ENCODE results near the gene ATAD3C.

Gene ATAD3C

DNA sequence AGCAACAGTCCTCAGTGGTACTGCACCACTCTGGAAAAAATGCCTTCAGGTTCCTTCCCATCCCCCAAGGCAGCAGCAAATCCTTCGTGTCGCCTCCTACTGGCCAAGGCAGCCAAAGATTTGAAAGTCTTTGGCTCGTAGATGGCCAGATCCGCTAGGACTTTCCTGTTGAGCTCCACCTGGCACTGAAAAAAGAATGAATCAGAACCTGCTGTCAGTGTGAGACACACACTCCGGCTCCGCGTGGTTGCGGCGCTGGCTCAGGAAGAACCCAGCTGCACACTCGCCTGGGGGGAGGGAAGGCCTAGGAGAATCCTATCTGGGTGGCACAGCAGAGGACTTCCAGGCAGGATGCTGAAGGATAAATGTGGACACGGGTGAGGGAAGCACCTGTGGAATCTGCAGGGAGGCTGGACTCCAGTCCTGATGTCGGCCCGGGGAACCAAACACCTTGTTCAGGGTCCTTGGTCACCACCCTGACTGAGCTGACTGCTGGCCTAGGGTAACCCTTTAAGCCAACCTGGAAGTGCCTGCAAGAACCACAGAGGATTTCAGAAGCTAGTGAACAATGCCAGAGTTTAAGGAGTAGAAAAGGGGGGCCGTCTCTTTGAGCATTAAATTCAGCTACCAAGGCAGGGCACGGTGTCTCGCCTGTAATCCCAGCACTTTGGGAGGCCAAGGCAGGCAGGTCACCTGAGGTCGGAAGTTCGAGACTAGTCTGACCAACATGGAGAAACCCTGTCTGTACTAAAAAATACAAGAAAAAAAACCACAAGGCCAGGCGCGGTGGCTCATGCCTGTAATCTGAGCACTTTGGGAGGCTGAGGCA lies 47.2 kb upstream of the ATAD3C start (continued):
- TF ChIP-seq, protein P1, sequence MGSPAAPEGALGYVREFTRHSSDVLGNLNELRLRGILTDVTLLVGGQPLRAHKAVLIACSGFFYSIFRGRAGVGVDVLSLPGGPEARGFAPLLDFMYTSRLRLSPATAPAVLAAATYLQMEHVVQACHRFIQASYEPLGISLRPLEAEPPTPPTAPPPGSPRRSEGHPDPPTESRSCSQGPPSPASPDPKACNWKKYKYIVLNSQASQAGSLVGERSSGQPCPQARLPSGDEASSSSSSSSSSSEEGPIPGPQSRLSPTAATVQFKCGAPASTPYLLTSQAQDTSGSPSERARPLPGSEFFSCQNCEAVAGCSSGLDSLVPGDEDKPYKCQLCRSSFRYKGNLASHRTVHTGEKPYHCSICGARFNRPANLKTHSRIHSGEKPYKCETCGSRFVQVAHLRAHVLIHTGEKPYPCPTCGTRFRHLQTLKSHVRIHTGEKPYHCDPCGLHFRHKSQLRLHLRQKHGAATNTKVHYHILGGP (tag by site-specific recombination; IDR thresholded peaks at IDR 0.05): no peak
- TF ChIP-seq REPIN1 (tag by site-specific recombination; IDR thresholded peaks at IDR 0.05; ENCODE audit: low read depth) (no peak), YY1 (tag by site-specific recombination; IDR thresholded peaks at IDR 0.05) (no peak), ZNF114 (tag by site-specific recombination; IDR thresholded peaks at IDR 0.05) (no peak), ZNF132 (tag by site-specific recombination; IDR thresholded peaks at IDR 0.05; ENCODE audit: borderline replicate concordance) (no peak), ZNF664 (tag by site-specific recombination; IDR thresholded peaks at IDR 0.05) (no peak), ZNF623 (tag by site-specific recombination; IDR thresholded peaks at IDR 0.05) (no peak), ZNF48 (tag by site-specific recombination; IDR thresholded peaks at IDR 0.05) (no peak), ZNF514 (tag by site-specific recombination; IDR thresholded peaks at IDR 0.05) (no peak), ZEB2 (tag by site-specific recombination; IDR thresholded peaks at IDR 0.05) (peak; percentile 37; the same call in 1 of the 2 replicates), ZNF184 (tag by site-specific recombination; IDR thresholded peaks at IDR 0.05) (0 out of 2 replicates have a peak, but pooled peaks have one; percentile 47), ZNF140 (tag by site-specific recombination; IDR thresholded peaks at IDR 0.05) (no peak), ZNF660 (tag by site-specific recombination; IDR thresholded peaks at IDR 0.05) (peak; percentile 27; the same call in 1 of the 2 replicates), ZNF600 (tag by site-specific recombination; IDR thresholded peaks at IDR 0.05) (peak; percentile 85; the same call in 1 of the 2 replicates), ZNF423 (tag by site-specific recombination; IDR thresholded peaks at IDR 0.05) (no peak), RBAK (tag by site-specific recombination; IDR thresholded peaks at IDR 0.05) (no peak), ZBTB20 (tag by site-specific recombination; IDR thresholded peaks at IDR 0.05) (no peak), ZNF211 (tag by site-specific recombination; IDR thresholded peaks at IDR 0.05; ENCODE audit: low read depth) (no peak), ZNF354C (tag by site-specific recombination; IDR thresholded peaks at IDR 0.05; ENCODE audit: borderline replicate concordance, low read depth) (no peak), ZNF777 (tag by site-specific recombination; IDR thresholded peaks at IDR 0.05; ENCODE audit: borderline replicate concordance) (no peak), PRDM1 (tag by site-specific recombination; IDR thresholded peaks at IDR 0.05) (0 out of 2 replicates have a peak, but pooled peaks have one; percentile 54), GLIS2 (tag by site-specific recombination; IDR thresholded peaks at IDR 0.05) (no peak), ZNF157 (tag by site-specific recombination; IDR thresholded peaks at IDR 0.05) (no peak), ZSCAN16 (tag by site-specific recombination; IDR thresholded peaks at IDR 0.05) (peak; percentile 50; the same call in 1 of the 2 replicates)
- TF ChIP-seq, protein P2, sequence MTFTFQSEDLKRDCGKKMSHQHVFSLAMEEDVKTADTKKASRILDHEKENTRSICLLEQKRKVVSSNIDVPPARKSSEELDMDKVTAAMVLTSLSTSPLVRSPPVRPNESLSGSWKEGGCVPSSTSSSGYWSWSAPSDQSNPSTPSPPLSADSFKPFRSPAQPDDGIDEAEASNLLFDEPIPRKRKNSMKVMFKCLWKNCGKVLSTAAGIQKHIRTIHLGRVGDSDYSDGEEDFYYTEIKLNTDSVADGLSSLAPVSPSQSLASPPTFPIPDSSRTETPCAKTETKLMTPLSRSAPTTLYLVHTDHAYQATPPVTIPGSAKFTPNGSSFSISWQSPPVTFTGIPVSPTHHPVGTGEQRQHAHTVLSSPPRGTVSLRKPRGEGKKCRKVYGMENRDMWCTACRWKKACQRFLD (tag by site-specific recombination; IDR thresholded peaks at IDR 0.05): no peak
- TF ChIP-seq, protein P3, sequence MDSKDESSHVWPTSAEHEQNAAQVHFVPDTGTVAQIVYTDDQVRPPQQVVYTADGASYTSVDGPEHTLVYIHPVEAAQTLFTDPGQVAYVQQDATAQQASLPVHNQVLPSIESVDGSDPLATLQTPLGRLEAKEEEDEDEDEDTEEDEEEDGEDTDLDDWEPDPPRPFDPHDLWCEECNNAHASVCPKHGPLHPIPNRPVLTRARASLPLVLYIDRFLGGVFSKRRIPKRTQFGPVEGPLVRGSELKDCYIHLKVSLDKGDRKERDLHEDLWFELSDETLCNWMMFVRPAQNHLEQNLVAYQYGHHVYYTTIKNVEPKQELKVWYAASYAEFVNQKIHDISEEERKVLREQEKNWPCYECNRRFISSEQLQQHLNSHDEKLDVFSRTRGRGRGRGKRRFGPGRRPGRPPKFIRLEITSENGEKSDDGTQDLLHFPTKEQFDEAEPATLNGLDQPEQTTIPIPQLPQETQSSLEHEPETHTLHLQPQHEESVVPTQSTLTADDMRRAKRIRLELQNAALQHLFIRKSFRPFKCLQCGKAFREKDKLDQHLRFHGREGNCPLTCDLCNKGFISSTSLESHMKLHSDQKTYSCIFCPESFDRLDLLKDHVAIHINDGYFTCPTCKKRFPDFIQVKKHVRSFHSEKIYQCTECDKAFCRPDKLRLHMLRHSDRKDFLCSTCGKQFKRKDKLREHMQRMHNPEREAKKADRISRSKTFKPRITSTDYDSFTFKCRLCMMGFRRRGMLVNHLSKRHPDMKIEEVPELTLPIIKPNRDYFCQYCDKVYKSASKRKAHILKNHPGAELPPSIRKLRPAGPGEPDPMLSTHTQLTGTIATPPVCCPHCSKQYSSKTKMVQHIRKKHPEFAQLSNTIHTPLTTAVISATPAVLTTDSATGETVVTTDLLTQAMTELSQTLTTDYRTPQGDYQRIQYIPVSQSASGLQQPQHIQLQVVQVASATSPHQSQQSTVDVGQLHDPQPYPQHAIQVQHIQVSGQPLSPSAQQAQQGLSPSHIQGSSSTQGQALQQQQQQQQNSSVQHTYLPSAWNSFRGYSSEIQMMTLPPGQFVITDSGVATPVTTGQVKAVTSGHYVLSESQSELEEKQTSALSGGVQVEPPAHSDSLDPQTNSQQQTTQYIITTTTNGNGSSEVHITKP (tag by site-specific recombination; IDR thresholded peaks at IDR 0.05): peak; percentile 40; the same call in 1 of the 2 replicates
- TF ChIP-seq, protein P4, sequence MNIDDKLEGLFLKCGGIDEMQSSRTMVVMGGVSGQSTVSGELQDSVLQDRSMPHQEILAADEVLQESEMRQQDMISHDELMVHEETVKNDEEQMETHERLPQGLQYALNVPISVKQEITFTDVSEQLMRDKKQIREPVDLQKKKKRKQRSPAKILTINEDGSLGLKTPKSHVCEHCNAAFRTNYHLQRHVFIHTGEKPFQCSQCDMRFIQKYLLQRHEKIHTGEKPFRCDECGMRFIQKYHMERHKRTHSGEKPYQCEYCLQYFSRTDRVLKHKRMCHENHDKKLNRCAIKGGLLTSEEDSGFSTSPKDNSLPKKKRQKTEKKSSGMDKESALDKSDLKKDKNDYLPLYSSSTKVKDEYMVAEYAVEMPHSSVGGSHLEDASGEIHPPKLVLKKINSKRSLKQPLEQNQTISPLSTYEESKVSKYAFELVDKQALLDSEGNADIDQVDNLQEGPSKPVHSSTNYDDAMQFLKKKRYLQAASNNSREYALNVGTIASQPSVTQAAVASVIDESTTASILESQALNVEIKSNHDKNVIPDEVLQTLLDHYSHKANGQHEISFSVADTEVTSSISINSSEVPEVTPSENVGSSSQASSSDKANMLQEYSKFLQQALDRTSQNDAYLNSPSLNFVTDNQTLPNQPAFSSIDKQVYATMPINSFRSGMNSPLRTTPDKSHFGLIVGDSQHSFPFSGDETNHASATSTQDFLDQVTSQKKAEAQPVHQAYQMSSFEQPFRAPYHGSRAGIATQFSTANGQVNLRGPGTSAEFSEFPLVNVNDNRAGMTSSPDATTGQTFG (tag by site-specific recombination; IDR thresholded peaks at IDR 0.05; ENCODE audit: borderline replicate concordance): no peak
- TF ChIP-seq, protein P5, sequence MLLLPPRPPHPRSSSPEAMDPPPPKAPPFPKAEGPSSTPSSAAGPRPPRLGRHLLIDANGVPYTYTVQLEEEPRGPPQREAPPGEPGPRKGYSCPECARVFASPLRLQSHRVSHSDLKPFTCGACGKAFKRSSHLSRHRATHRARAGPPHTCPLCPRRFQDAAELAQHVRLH (tag by site-specific recombination; IDR thresholded peaks at IDR 0.05): no peak
- TF ChIP-seq, protein P6, sequence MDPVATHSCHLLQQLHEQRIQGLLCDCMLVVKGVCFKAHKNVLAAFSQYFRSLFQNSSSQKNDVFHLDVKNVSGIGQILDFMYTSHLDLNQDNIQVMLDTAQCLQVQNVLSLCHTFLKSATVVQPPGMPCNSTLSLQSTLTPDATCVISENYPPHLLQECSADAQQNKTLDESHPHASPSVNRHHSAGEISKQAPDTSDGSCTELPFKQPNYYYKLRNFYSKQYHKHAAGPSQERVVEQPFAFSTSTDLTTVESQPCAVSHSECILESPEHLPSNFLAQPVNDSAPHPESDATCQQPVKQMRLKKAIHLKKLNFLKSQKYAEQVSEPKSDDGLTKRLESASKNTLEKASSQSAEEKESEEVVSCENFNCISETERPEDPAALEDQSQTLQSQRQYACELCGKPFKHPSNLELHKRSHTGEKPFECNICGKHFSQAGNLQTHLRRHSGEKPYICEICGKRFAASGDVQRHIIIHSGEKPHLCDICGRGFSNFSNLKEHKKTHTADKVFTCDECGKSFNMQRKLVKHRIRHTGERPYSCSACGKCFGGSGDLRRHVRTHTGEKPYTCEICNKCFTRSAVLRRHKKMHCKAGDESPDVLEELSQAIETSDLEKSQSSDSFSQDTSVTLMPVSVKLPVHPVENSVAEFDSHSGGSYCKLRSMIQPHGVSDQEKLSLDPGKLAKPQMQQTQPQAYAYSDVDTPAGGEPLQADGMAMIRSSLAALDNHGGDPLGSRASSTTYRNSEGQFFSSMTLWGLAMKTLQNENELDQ (tag by site-specific recombination; IDR thresholded peaks at IDR 0.05; ENCODE audit: low read depth): no peak

Data from HEK293 (cell line).